OCI-LY3 (cell line): ENCODE data around the gene DCST1.

ENCODE experiments used
- EZH2phosphoT487 ChIP-seq: fragments of 200-600 bp; shearing (Covaris generic); IDR thresholded peaks from 2 replicates; pipeline ENCODE4 v1.6.1; 2018; ENCODE audit warnings: antibody characterized with exemption, mixed run types, low read depth
- TF ChIP-seq, protein P1 (sequence below): fragments of 200-600, 300-600 bp; sonication (generic); IDR thresholded peaks from 2 replicates; pipeline ENCODE4 v1.5.1; 2014; ENCODE audit warnings: antibody characterized with exemption, low read length, low read depth

DNA sequence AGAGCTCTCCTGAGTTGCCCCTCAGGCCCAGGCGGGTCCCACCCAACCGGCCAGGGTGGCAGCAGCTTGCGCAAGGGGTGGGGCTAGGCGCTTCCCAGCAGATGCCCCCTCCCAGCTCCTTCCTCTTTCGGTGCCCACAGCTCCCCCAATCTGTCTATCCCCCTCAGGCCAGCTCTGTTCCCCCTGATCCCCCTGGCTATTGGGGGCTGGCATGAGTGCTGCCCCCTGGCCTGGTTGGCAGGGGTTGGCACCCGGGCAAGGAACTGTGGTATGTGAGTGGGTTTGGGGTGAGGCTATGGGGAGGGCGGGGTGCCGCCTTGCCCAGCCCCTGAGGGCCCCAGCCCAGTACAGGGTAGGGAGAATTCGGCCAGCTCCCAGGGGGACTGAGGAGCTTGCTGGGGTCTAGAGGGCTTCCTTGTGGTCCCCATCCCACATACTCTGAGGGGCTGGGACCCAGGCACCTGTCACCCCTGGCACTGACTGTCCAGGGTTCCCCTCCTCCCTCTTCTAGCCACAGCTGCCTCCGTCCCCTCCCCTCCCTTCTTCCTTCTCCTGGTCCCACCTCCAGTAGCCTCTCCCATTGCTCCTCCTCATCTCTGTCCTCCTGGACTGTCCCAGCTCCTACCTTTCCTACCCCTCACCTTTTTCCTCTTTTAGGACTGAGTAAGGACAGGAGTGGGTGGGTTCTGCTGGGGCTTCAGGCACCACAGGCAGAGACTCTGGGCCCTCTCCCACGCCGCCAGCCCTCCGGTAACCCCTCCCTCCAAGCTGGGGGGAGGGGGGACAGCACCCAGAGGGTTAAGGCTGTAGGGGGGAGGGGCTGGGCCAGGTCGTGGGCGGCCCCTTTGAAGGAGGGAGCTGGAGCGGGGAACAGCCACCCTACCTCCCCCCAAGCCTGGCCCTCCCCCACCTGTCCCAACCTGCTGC lies 25.3 kb upstream of the DCST1 start:
- TF ChIP-seq, protein P1, sequence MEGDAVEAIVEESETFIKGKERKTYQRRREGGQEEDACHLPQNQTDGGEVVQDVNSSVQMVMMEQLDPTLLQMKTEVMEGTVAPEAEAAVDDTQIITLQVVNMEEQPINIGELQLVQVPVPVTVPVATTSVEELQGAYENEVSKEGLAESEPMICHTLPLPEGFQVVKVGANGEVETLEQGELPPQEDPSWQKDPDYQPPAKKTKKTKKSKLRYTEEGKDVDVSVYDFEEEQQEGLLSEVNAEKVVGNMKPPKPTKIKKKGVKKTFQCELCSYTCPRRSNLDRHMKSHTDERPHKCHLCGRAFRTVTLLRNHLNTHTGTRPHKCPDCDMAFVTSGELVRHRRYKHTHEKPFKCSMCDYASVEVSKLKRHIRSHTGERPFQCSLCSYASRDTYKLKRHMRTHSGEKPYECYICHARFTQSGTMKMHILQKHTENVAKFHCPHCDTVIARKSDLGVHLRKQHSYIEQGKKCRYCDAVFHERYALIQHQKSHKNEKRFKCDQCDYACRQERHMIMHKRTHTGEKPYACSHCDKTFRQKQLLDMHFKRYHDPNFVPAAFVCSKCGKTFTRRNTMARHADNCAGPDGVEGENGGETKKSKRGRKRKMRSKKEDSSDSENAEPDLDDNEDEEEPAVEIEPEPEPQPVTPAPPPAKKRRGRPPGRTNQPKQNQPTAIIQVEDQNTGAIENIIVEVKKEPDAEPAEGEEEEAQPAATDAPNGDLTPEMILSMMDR: no peak
- TF ChIP-seq EZH2phosphoT487: no peak
